ENCODE results near the gene ZNF350. TPM values are rescaled to one million over a fixed set of nuclear protein-coding genes. Genes with fewer than 3 reads are reported as not detected.

Gene ZNF350
- total and polyA plus RNA-seq, 2 of the 13 experiments (the other 11 are each of a cell fraction or from before 2014, with no cell fraction given): 3.7 to 6.9 TPM

DNA sequence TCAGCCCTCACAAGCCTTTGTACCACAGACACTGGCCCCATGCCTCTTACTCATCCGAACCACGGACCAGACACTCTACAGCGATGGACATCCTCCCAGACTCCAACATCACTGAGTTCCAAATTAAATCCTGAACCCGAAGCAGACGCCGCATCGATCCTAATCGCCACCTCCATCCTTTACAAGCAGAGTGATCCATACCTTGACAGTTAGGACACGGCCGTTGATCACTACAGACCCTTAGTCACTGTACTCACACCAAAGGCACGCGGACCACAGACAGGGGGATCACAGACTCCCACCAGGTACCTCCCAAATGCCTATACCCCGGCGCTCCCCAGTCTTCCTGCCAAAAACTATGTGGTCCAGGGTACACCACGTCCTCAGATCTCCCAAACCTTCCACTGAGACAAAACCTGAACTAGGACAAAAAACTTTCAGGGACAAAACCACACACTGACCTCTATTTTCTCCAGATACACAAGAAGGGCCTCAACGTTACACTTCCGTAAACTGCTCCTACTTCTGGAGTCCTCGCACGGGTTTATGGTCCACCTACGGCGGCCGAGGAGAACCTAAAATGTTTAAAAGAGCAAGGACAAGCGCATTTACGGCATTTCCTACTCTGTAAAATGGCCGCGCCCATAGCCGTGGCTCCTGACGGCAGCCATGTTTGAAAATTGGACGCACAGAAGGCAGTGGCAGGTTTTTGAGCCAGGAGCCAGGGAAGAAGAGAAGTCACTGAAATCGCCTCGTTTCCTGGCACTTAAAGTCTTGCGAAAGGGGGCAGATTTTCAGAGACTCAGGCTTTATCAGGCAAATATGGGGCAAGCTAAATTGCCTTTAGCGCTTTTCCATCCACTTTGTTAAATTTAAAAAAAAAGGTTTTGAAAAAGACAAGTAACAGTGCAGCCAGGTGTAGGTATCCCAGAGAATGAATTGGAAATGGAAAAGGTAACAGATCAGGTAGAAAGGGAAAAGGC lies at the start of gene ZNF350 (continued):
- TF ChIP-seq, protein P1, sequence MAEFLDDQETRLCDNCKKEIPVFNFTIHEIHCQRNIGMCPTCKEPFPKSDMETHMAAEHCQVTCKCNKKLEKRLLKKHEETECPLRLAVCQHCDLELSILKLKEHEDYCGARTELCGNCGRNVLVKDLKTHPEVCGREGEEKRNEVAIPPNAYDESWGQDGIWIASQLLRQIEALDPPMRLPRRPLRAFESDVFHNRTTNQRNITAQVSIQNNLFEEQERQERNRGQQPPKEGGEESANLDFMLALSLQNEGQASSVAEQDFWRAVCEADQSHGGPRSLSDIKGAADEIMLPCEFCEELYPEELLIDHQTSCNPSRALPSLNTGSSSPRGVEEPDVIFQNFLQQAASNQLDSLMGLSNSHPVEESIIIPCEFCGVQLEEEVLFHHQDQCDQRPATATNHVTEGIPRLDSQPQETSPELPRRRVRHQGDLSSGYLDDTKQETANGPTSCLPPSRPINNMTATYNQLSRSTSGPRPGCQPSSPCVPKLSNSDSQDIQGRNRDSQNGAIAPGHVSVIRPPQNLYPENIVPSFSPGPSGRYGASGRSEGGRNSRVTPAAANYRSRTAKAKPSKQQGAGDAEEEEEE (CRISPR knock-in tag; IDR thresholded peaks at IDR 0.05; ENCODE audit: borderline replicate concordance): no peak
- TF ChIP-seq SRSF1 (optimal IDR thresholded peaks at IDR 0.05; ENCODE audit: low read depth, low read length) (no peak), SALL2 (CRISPR knock-in tag; IDR thresholded peaks at IDR 0.05) (no peak), ISL2 (CRISPR knock-in tag; IDR thresholded peaks at IDR 0.05) (0 out of 2 replicates have a peak, but pooled peaks have one; percentile 28), ZEB1 (IDR thresholded peaks at IDR 0.05; ENCODE audit: insufficient replicate concordance, low read depth) (peak; percentile 49), MIXL1 (CRISPR knock-in tag; IDR thresholded peaks at IDR 0.05) (peak; percentile 91), XRCC5 (optimal IDR thresholded peaks at IDR 0.05; ENCODE audit: low read length) (peak; percentile 94), EHMT2 (IDR thresholded peaks at IDR 0.05; ENCODE audit: borderline replicate concordance, low read depth, low read length) (peak; percentile 81; the same call in 1 of the 2 replicates), ARNTL (CRISPR knock-in tag; IDR thresholded peaks at IDR 0.05) (no peak), BRCA1 (CRISPR knock-in tag; IDR thresholded peaks at IDR 0.05) (no peak), ZNF781 (CRISPR knock-in tag; IDR thresholded peaks at IDR 0.05; ENCODE audit: borderline replicate concordance, not compliant biosample characterization) (no peak), SUZ12 (IDR thresholded peaks at IDR 0.05; ENCODE audit: low read depth, low read length) (peak; percentile 26; the same call in 1 of the 2 replicates), CC2D1A (CRISPR knock-in tag; IDR thresholded peaks at IDR 0.05) (no peak), NFKBIZ (CRISPR knock-in tag; IDR thresholded peaks at IDR 0.05) (peak; percentile 63; the same call in 1 of the 2 replicates), WIZ (CRISPR knock-in tag; IDR thresholded peaks at IDR 0.05) (no peak), ATF1 (CRISPR knock-in tag; IDR thresholded peaks at IDR 0.05) (peak; percentile 76)
- TF ChIP-seq, protein P2, sequence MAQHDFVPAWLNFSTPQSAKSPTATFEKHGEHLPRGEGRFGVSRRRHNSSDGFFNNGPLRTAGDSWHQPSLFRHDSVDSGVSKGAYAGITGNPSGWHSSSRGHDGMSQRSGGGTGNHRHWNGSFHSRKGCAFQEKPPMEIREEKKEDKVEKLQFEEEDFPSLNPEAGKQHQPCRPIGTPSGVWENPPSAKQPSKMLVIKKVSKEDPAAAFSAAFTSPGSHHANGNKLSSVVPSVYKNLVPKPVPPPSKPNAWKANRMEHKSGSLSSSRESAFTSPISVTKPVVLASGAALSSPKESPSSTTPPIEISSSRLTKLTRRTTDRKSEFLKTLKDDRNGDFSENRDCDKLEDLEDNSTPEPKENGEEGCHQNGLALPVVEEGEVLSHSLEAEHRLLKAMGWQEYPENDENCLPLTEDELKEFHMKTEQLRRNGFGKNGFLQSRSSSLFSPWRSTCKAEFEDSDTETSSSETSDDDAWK (CRISPR knock-in tag; IDR thresholded peaks at IDR 0.05): no peak
- TF ChIP-seq, protein P3, sequence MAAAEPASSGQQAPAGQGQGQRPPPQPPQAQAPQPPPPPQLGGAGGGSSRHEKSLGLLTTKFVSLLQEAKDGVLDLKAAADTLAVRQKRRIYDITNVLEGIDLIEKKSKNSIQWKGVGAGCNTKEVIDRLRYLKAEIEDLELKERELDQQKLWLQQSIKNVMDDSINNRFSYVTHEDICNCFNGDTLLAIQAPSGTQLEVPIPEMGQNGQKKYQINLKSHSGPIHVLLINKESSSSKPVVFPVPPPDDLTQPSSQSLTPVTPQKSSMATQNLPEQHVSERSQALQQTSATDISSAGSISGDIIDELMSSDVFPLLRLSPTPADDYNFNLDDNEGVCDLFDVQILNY (CRISPR knock-in tag; conservative IDR thresholded peaks at IDR 0.05): no peak
- TF ChIP-seq, protein P4, sequence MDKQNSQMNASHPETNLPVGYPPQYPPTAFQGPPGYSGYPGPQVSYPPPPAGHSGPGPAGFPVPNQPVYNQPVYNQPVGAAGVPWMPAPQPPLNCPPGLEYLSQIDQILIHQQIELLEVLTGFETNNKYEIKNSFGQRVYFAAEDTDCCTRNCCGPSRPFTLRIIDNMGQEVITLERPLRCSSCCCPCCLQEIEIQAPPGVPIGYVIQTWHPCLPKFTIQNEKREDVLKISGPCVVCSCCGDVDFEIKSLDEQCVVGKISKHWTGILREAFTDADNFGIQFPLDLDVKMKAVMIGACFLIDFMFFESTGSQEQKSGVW (CRISPR knock-in tag; IDR thresholded peaks at IDR 0.05; ENCODE audit: borderline replicate concordance): no peak
- TF ChIP-seq, protein P5, sequence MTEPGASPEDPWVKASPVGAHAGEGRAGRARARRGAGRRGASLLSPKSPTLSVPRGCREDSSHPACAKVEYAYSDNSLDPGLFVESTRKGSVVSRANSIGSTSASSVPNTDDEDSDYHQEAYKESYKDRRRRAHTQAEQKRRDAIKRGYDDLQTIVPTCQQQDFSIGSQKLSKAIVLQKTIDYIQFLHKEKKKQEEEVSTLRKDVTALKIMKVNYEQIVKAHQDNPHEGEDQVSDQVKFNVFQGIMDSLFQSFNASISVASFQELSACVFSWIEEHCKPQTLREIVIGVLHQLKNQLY (CRISPR knock-in tag; IDR thresholded peaks at IDR 0.05): peak; percentile 44; the same call in 1 of the 2 replicates
- TF ChIP-seq, protein P6, sequence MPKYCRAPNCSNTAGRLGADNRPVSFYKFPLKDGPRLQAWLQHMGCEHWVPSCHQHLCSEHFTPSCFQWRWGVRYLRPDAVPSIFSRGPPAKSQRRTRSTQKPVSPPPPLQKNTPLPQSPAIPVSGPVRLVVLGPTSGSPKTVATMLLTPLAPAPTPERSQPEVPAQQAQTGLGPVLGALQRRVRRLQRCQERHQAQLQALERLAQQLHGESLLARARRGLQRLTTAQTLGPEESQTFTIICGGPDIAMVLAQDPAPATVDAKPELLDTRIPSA (CRISPR knock-in tag; IDR thresholded peaks at IDR 0.05; ENCODE audit: borderline replicate concordance): no peak

Data from HepG2 (cell line).